PC-9 (cell line): ENCODE results near the gene MEAF6.

Experiments used
- EZH2 ChIP-seq: fragments of 200-600 bp; sonication (generic); IDR thresholded peaks from 2 replicates; pipeline ENCODE4 v1.8.0; 2017; ENCODE audit warnings: antibody characterized with exemption, low read depth
- TF ChIP-seq, protein P1 (sequence below): fragments of 200-600 bp; sonication (generic); conservative IDR thresholded peaks from 2 replicates; pipeline ENCODE4 v1.6.1; 2017; ENCODE audit warnings: mixed run types, antibody characterized with exemption, mild to moderate bottlenecking, moderate library complexity

DNA sequence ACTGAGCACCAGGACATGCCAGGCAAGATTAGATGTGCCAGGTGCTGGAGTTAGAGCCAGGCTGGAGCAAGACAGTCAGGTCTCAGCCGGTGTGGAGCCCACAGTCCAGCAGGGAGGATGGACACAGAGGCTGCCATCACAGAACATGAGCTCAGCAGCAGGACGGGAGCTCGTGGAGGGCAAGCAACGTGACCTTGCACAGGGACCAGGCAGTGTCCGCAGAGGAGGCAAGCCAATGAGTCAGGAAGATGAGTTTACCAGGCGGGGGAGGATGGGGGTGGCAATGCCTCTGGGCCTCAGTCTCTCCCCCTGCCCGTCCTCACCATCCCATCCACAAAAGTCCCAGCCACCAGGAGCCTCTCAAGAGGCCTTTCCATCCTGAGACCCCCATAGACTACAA, 60.9 kb downstream of the MEAF6 start:
- TF ChIP-seq, protein P1, sequence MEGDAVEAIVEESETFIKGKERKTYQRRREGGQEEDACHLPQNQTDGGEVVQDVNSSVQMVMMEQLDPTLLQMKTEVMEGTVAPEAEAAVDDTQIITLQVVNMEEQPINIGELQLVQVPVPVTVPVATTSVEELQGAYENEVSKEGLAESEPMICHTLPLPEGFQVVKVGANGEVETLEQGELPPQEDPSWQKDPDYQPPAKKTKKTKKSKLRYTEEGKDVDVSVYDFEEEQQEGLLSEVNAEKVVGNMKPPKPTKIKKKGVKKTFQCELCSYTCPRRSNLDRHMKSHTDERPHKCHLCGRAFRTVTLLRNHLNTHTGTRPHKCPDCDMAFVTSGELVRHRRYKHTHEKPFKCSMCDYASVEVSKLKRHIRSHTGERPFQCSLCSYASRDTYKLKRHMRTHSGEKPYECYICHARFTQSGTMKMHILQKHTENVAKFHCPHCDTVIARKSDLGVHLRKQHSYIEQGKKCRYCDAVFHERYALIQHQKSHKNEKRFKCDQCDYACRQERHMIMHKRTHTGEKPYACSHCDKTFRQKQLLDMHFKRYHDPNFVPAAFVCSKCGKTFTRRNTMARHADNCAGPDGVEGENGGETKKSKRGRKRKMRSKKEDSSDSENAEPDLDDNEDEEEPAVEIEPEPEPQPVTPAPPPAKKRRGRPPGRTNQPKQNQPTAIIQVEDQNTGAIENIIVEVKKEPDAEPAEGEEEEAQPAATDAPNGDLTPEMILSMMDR, result no peak
- no peak for TF ChIP-seq EZH2
